Activated CD4-positive, alpha-beta T cell treated with anti-CD3 and anti-CD28 coated beads, Interleukin-2, amount 50 U/mL, for 16 hours (primary cell): Measurements from ENCODE around the gene LAP3.
A peak's percentile ranks its signal among the peaks of the same experiment; 100 is the strongest.
"Not testable (repeated sequence)": the region's sequence is repeated elsewhere in the genome, so short reads cannot be mapped to it uniquely, and the experiment has no call there.

Experiments used
- DNase-seq: peaks from one replicate; pipeline ENCODE4 v3.0.0-alpha.2; 2020

The LAP3 gene

GRCh38 chr4:17576932-17577664 is at the start of gene LAP3:
TSS of gene LAP3 (plus strand) at chr4:17577198. CDS start at chr4:17577466, 268 bp downstream.
- peak; percentile 98 for DNase-seq

GRCh38 chr4:17528551-17529165 is 48.3 kb upstream of the LAP3 start:
- no peak for DNase-seq

- DNase-seq = no peak
Measured at GRCh38 chr4:17531538-17532285, 45.3 kb upstream of the LAP3 start.

GRCh38 chr4:17534705-17535104 is 42.3 kb upstream of the LAP3 start:
- DNase-seq = no peak

GRCh38 chr4:17535242-17535641 is 41.8 kb upstream of the LAP3 start:
- DNase-seq = no peak

GRCh38 chr4:17535906-17536305 is 41.1 kb upstream of the LAP3 start:
- no peak for DNase-seq

GRCh38 chr4:17537060-17537459 is 39.9 kb upstream of the LAP3 start:
- not testable (repeated sequence) for DNase-seq

GRCh38 chr4:17544205-17544604 is 32.8 kb upstream of the LAP3 start:
- DNase-seq = no peak

- DNase-seq = no peak
Measured at GRCh38 chr4:17544831-17545234, 32.2 kb upstream of the LAP3 start.

GRCh38 chr4:17545374-17546140 is 31.4 kb upstream of the LAP3 start:
- no peak for DNase-seq

GRCh38 chr4:17546222-17546621 is 30.8 kb upstream of the LAP3 start:
- no peak for DNase-seq

GRCh38 chr4:17546678-17547077 is 30.3 kb upstream of the LAP3 start:
- DNase-seq = no peak

GRCh38 chr4:17550549-17550948 is 26.4 kb upstream of the LAP3 start:
- no peak for DNase-seq

- DNase-seq = no peak
Measured at GRCh38 chr4:17552427-17552826, 24.6 kb upstream of the LAP3 start.

GRCh38 chr4:17554568-17554967 is 22.4 kb upstream of the LAP3 start:
- DNase-seq = no peak

GRCh38 chr4:17556498-17556897 is 20.5 kb upstream of the LAP3 start:
- DNase-seq = no peak

GRCh38 chr4:17557880-17558279 is 19.1 kb upstream of the LAP3 start:
- DNase-seq = no peak

- DNase-seq = no peak
Measured at GRCh38 chr4:17558941-17559708, 17.9 kb upstream of the LAP3 start.

GRCh38 chr4:17559709-17560048 is 17.3 kb upstream of the LAP3 start:
- DNase-seq = no peak

GRCh38 chr4:17560065-17560673 is 16.8 kb upstream of the LAP3 start:
- DNase-seq = no peak

GRCh38 chr4:17561195-17561909 is 15.6 kb upstream of the LAP3 start:
- no peak for DNase-seq
